Left lung (tissue), 14 donors: Measurements from ENCODE around the gene HS3ST3A1. TPM values are rescaled to one million over a fixed set of nuclear protein-coding genes. Genes with fewer than 3 reads are reported as not detected.

Experiments used
- ATAC-seq: fragments of 200-7000 bp; cut with Tn5 transposase; one replicate; pipeline ENCODE4 v1.9.1; 2020; ENCODE audit warnings: moderate library complexity
- DNase-seq, 4 donors: peaks; one replicate each; pipeline ENCODE4 v3.0.0-alpha.2; 2013 to 2020
- H3K27ac ChIP-seq, 2 donors: fragments of 200-600 bp; sonication (generic) in 1 of 2; one replicate each; pipeline versions ENCODE4 v1.5.0 to v1.8.0; 2020 to 2021
- H3K27me3 ChIP-seq, 2 donors: fragments of 200-600 bp; sonication (generic) in 1 of 2; one replicate each; pipeline versions ENCODE4 v1.5.0 to v1.8.0; 2020 to 2021
- H3K36me3 ChIP-seq, 2 donors: fragments of 200-600 bp; sonication (generic) in 1 of 2; one replicate each; pipeline versions ENCODE4 v1.5.0 to v1.8.0; 2020 to 2021
- H3K4me1 ChIP-seq, 2 donors: fragments of 200-600 bp; one replicate each; pipeline ENCODE4 v1.8.0; 2021
- H3K4me3 ChIP-seq, 2 donors: fragments of 200-600 bp; sonication (generic) in 1 of 2; one replicate each; pipeline versions ENCODE4 v1.5.0 to v1.8.0; 2020 to 2021; ENCODE audit warnings: mild to moderate bottlenecking in 1 of 2
- H3K9me3 ChIP-seq, 2 donors: fragments of 200-600 bp; sonication (generic) in 1 of 2; one replicate each; pipeline versions ENCODE4 v1.5.0 to v1.8.0; 2020 to 2021
- CTCF ChIP-seq, 2 donors: fragments of 200-600 bp; sonication (generic) in 1 of 2; IDR thresholded peaks; one replicate each; pipeline versions ENCODE4 v1.5.0 to v1.8.0; 2021; ENCODE audit warnings: antibody characterized with exemption in 2 of 2
- intact Hi-C, 2 donors: fragments of 100-400 bp; cut with DNase I; formaldehyde crosslinking; loops; one replicate each; pipeline versions ENCODE4 v1.11.2 to v1.14.2; 2022
- long read RNA-seq, 12 donors: library from polyadenylated mRNA in 2 of 12; unstranded in 2 of 12; transcript quantifications; one replicate each; pipeline ENCODE4 v2.0.0 and lab custom pipeline, GENCODE V29; 2019 to 2026
- polyA plus RNA-seq, 6 donors: library from polyadenylated mRNA; unstranded; fragments of 120-200 nt; gene quantifications; one replicate each; pipeline ENCODE4 v1.2.1, GENCODE V29; 2013; ENCODE audit not compliant: insufficient read length in 6 of 6
- total RNA-seq, 2 donors: library from RNA; stranded (reverse); fragmentation: NEBNext Ultra II Directional; extraction: Animal tissue kit (Norgen Biotek cat#: 25700); gene quantifications; one replicate each; pipeline ENCODE4 v1.2.1, GENCODE V29; 2021
- donor health status: DM: no; HTN: yes; CAD: no.
- donor health status: DM: no; HTN: no; CAD: no.

HS3ST3A1 gene
- total RNA-seq: 1 to 10 TPM; 2.7 to 4.7 TPM
- polyA plus RNA-seq: 1 to 10 TPM; 3.9 to 9.5 (median 4.7) TPM
- long read RNA-seq, donor 1, transcript HS3ST3A1-201 (2 exons, 2,527 nt): major isoform, 6 of 6 reads
- long read RNA-seq, donor 1, partial matches to known transcripts: 0 of 6 reads
- long read RNA-seq, donor 1, other reads (novel, unspliced or antisense): 0 of 6 reads
- long read RNA-seq, donor 2, partial matches to known transcripts: 0 of 4 reads
- long read RNA-seq, donor 2, other reads (novel, unspliced or antisense): 0 of 4 reads
- long read RNA-seq, donor 3, partial matches to known transcripts: 0 of 3 reads
- long read RNA-seq, donor 3, other reads (novel, unspliced or antisense): 0 of 3 reads
- long read RNA-seq, donor 4, partial matches to known transcripts: 0 of 1 reads
- long read RNA-seq, donor 4, other reads (novel, unspliced or antisense): 0 of 1 reads
- long read RNA-seq, donor 5, partial matches to known transcripts: 0 of 4 reads
- long read RNA-seq, donor 5, other reads (novel, unspliced or antisense): 0 of 4 reads
- long read RNA-seq, donor 6, partial matches to known transcripts: 0 of 4 reads
- long read RNA-seq, donor 6, other reads (novel, unspliced or antisense): 0 of 4 reads
- long read RNA-seq, donor 7, partial matches to known transcripts: 0 of 2 reads
- long read RNA-seq, donor 7, other reads (novel, unspliced or antisense): 0 of 2 reads
- long read RNA-seq, donor 8, partial matches to known transcripts: 0 of 3 reads
- long read RNA-seq, donor 8, other reads (novel, unspliced or antisense): 0 of 3 reads
- long read RNA-seq, donor 9: 0 reads
- long read RNA-seq, donor 10, partial matches to known transcripts: 0 of 1 reads
- long read RNA-seq, donor 10, other reads (novel, unspliced or antisense): 0 of 1 reads
- long read RNA-seq, donor 11: 0 reads
- long read RNA-seq, donor 12, partial matches to known transcripts: 0 of 4 reads
- long read RNA-seq, donor 12, other reads (novel, unspliced or antisense): 0 of 4 reads

- peak within 1 kb of the TSS in 1 of 2 donors; percentile 71 for H3K27ac ChIP-seq
- no peaks in the 10 kb centered on the region for H3K36me3 ChIP-seq
- ATAC-seq (peak; percentile 89), DNase-seq (peak; percentile 59 to 92 (median 80))
- H3K27me3 ChIP-seq: peaks cover 42 to 97% of the 10 kb centered on the region in 2 donors
- peaks cover 0 to 19% of the 10 kb centered on the region in 2 donors for H3K4me1 ChIP-seq
- H3K9me3 ChIP-seq: no peaks in the 10 kb centered on the region
- intact Hi-C loops: loop anchor here in 1 of 2 donors (10.0 kb wide), 1 partner anchor 703 kb away; the partner anchor contains the start of gene HS3ST3B1
- H3K4me3 ChIP-seq: peak within 1 kb of the TSS; percentile 31 to 34
- TF ChIP-seq CTCF (IDR thresholded peaks at IDR 0.05): no peak
These were observed at the start of gene HS3ST3A1 for GRCh38 chr17:13601776-13602551. HS3ST3A1 (minus strand) TSS chr17:13601929; CDS start chr17:13601129, 800 bp downstream.

- Histone ChIP-seq H3K27me3 (no peaks in the 10 kb centered on the region), H3K4me3 (no peak overlapping the region), H3K27ac (no peak overlapping the region), H3K36me3 (no peaks in the 10 kb centered on the region), H3K4me1 (no peaks in the 10 kb centered on the region), H3K9me3 (no peaks in the 10 kb centered on the region)
- DNase-seq: peak in 2 of 4 donors; percentile 13 to 32
- no peak for TF ChIP-seq CTCF (IDR thresholded peaks at IDR 0.05)
- intact Hi-C loops: no loop called here
- ATAC-seq: no peak
These were observed 48.5 kb upstream of the HS3ST3A1 start for GRCh38 chr17:13650096-13650675.

- intact Hi-C loops: no loop called here
- no peak overlapping the region for H3K4me3 ChIP-seq
- ATAC-seq (peak; percentile 57), DNase-seq (peak in 2 of 4 donors; percentile 94 to 95)
- H3K27me3 ChIP-seq: no peaks in the 10 kb centered on the region
- H3K36me3 ChIP-seq: no peaks in the 10 kb centered on the region
- no peak for TF ChIP-seq CTCF (IDR thresholded peaks at IDR 0.05)
- no peak overlapping the region for H3K27ac ChIP-seq
- no peaks in the 10 kb centered on the region for H3K4me1 ChIP-seq
- no peaks in the 10 kb centered on the region for H3K9me3 ChIP-seq
These were observed 45.9 kb upstream of the HS3ST3A1 start for GRCh38 chr17:13647543-13648021.

- no peaks in the 10 kb centered on the region for H3K9me3 ChIP-seq
- peak; percentile 44 for ATAC-seq
- H3K4me3 ChIP-seq: no peak overlapping the region
- no peaks in the 10 kb centered on the region for H3K36me3 ChIP-seq
- no peaks in the 10 kb centered on the region for H3K4me1 ChIP-seq
- peak in 1 of 4 donors; percentile 2 for DNase-seq
- H3K27me3 ChIP-seq: no peaks in the 10 kb centered on the region
- TF ChIP-seq CTCF (IDR thresholded peaks at IDR 0.05): no peak
- H3K27ac ChIP-seq: no peak overlapping the region
- intact Hi-C loops: no loop called here
These were observed 45.3 kb upstream of the HS3ST3A1 start for GRCh38 chr17:13646969-13647542.
